Activated naive CD8-positive, alpha-beta T cell (primary cell): ENCODE measurements around the gene DDRGK1.

Source experiments
- H3K27ac Mint-ChIP-seq: one replicate; pipeline ENCODE4 v1.8.0; 2021; ENCODE audit warnings: mixed read lengths
- H3K27me3 Mint-ChIP-seq: one replicate; pipeline ENCODE4 v1.8.0; 2021; ENCODE audit warnings: mixed read lengths
- H3K36me3 Mint-ChIP-seq: one replicate; pipeline ENCODE4 v1.8.0; 2021; ENCODE audit warnings: mixed read lengths
- H3K4me1 Mint-ChIP-seq: one replicate; pipeline ENCODE4 v1.8.0; 2021; ENCODE audit warnings: low read depth, mixed read lengths
- H3K4me3 Mint-ChIP-seq: one replicate; pipeline ENCODE4 v1.8.0; 2021; ENCODE audit warnings: mild to moderate bottlenecking, mixed read lengths
- H3K9me3 Mint-ChIP-seq: one replicate; pipeline ENCODE4 v1.8.0; 2021; ENCODE audit warnings: low read depth, mixed read lengths

Gene DDRGK1

GRCh38 chr20:3239026-3239866, 34.8 kb upstream of the DDRGK1 start, which contains the start of gene SLC4A11:
Gene SLC4A11, minus strand, starts transcription at chr20:3239190. Its CDS starts 53 bp downstream, at chr20:3239137.
- Mint-ChIP-seq H3K36me3 (no peaks in the 10 kb centered on the region), H3K27me3 (peaks cover 22% of the 10 kb centered on the region), H3K4me1 (peaks cover 14% of the 10 kb centered on the region), H3K4me3 (peak within 1 kb of the TSS; percentile 88), H3K27ac (no peak within 1 kb of the TSS), H3K9me3 (no peaks in the 10 kb centered on the region)

GRCh38 chr20:3238616-3239025, 34.1 kb upstream of the DDRGK1 start:
- peaks cover 22% of the 10 kb centered on the region for H3K27me3 Mint-ChIP-seq
- no peak overlapping the region for H3K27ac Mint-ChIP-seq
- H3K4me1 Mint-ChIP-seq: peaks cover 14% of the 10 kb centered on the region
- no peaks in the 10 kb centered on the region for H3K9me3 Mint-ChIP-seq
- H3K4me3 Mint-ChIP-seq: peak overlapping the region; percentile 77
- H3K36me3 Mint-ChIP-seq: no peaks in the 10 kb centered on the region

GRCh38 chr20:3237958-3238615, 33.6 kb upstream of the DDRGK1 start:
- Mint-ChIP-seq H3K36me3 (no peaks in the 10 kb centered on the region), H3K27me3 (peaks cover 22% of the 10 kb centered on the region), H3K4me3 (peak overlapping the region; percentile 77), H3K27ac (no peak overlapping the region), H3K9me3 (no peaks in the 10 kb centered on the region), H3K4me1 (peaks cover 14% of the 10 kb centered on the region)

GRCh38 chr20:3237011-3237957, 32.8 kb upstream of the DDRGK1 start:
- Mint-ChIP-seq H3K4me1 (peaks cover 14% of the 10 kb centered on the region), H3K27ac (no peak overlapping the region), H3K27me3 (peaks cover 22% of the 10 kb centered on the region), H3K4me3 (peak overlapping the region; percentile 67), H3K9me3 (no peaks in the 10 kb centered on the region), H3K36me3 (no peaks in the 10 kb centered on the region)

GRCh38 chr20:3235666-3236324, 31.3 kb upstream of the DDRGK1 start:
- H3K4me1 Mint-ChIP-seq: peaks cover 11% of the 10 kb centered on the region
- H3K4me3 Mint-ChIP-seq: no peak overlapping the region
- no peaks in the 10 kb centered on the region for H3K36me3 Mint-ChIP-seq
- H3K27ac Mint-ChIP-seq: no peak overlapping the region
- peaks cover 14% of the 10 kb centered on the region for H3K27me3 Mint-ChIP-seq
- no peaks in the 10 kb centered on the region for H3K9me3 Mint-ChIP-seq

- no peaks in the 10 kb centered on the region for H3K36me3 Mint-ChIP-seq
These were observed 29.6 kb upstream of the DDRGK1 start for GRCh38 chr20:3233991-3234498.

GRCh38 chr20:3233131-3233990, 28.9 kb upstream of the DDRGK1 start:
- H3K27ac Mint-ChIP-seq: no peak overlapping the region
- H3K4me1 Mint-ChIP-seq: peaks cover 4% of the 10 kb centered on the region
- H3K36me3 Mint-ChIP-seq: no peaks in the 10 kb centered on the region
- H3K9me3 Mint-ChIP-seq: no peaks in the 10 kb centered on the region
- no peak overlapping the region for H3K4me3 Mint-ChIP-seq
- H3K27me3 Mint-ChIP-seq: peaks cover 9% of the 10 kb centered on the region

More at GRCh38 chr20:3233991-3234498, 29.6 kb upstream of the DDRGK1 start:
- H3K4me3 Mint-ChIP-seq: no peak overlapping the region
- H3K4me1 Mint-ChIP-seq: peaks cover 4% of the 10 kb centered on the region
- peaks cover 9% of the 10 kb centered on the region for H3K27me3 Mint-ChIP-seq
- H3K9me3 Mint-ChIP-seq: no peaks in the 10 kb centered on the region
- no peak overlapping the region for H3K27ac Mint-ChIP-seq

GRCh38 chr20:3231889-3232588, 27.6 kb upstream of the DDRGK1 start:
- H3K27ac Mint-ChIP-seq: no peak overlapping the region
- no peaks in the 10 kb centered on the region for H3K9me3 Mint-ChIP-seq
- H3K4me1 Mint-ChIP-seq: peaks cover 2% of the 10 kb centered on the region
- H3K36me3 Mint-ChIP-seq: no peaks in the 10 kb centered on the region
- no peak overlapping the region for H3K4me3 Mint-ChIP-seq
- H3K27me3 Mint-ChIP-seq: peaks cover 9% of the 10 kb centered on the region

- Mint-ChIP-seq H3K4me3 (no peak overlapping the region), H3K27me3 (peaks cover 4% of the 10 kb centered on the region), H3K27ac (no peak overlapping the region), H3K9me3 (no peaks in the 10 kb centered on the region), H3K36me3 (no peaks in the 10 kb centered on the region), H3K4me1 (no peaks in the 10 kb centered on the region)
These were observed 26.6 kb upstream of the DDRGK1 start for GRCh38 chr20:3231116-3231515.

- Mint-ChIP-seq H3K27ac (no peak overlapping the region), H3K27me3 (no peaks in the 10 kb centered on the region), H3K4me1 (peaks cover under 1% of the 10 kb centered on the region), H3K36me3 (no peaks in the 10 kb centered on the region), H3K4me3 (no peak overlapping the region), H3K9me3 (no peaks in the 10 kb centered on the region)
These were observed 25.3 kb upstream of the DDRGK1 start for GRCh38 chr20:3229798-3230197.

GRCh38 chr20:3229158-3229557, 24.7 kb upstream of the DDRGK1 start:
- no peak overlapping the region for H3K4me3 Mint-ChIP-seq
- H3K27ac Mint-ChIP-seq: no peak overlapping the region
- H3K27me3 Mint-ChIP-seq: no peaks in the 10 kb centered on the region
- H3K4me1 Mint-ChIP-seq: peaks cover 4% of the 10 kb centered on the region
- H3K9me3 Mint-ChIP-seq: no peaks in the 10 kb centered on the region
- H3K36me3 Mint-ChIP-seq: no peaks in the 10 kb centered on the region

- no peaks in the 10 kb centered on the region for H3K9me3 Mint-ChIP-seq
- peaks cover 6% of the 10 kb centered on the region for H3K4me1 Mint-ChIP-seq
- H3K27me3 Mint-ChIP-seq: no peaks in the 10 kb centered on the region
- no peak overlapping the region for H3K4me3 Mint-ChIP-seq
- no peak overlapping the region for H3K27ac Mint-ChIP-seq
- no peaks in the 10 kb centered on the region for H3K36me3 Mint-ChIP-seq
These were observed 24.2 kb upstream of the DDRGK1 start for GRCh38 chr20:3228750-3229032.
